H1 (cell line): Measurements from ENCODE around the gene FAM114A2. TPM values are rescaled to one million over a fixed set of nuclear protein-coding genes. Genes with fewer than 3 reads are reported as not detected.

Experiments used
- RBBP5 ChIP-seq: IDR thresholded peaks from 2 replicates; pipeline ENCODE4 v1.7.1; 2012; ENCODE audit warnings: low read depth, mild to moderate bottlenecking, inconsistent platforms, low read length, moderate library complexity, borderline replicate concordance
- polyA plus RNA-seq, 7 experiments: library from polyadenylated mRNA; depleted of rRNA in 3 of 7; stranded (reverse) in 5 of 7; unstranded in 2 of 7; fragments of >200 nt in 5 of 7; fragments of 200-250 nt in 2 of 7; gene quantifications; 1 replicate in 5 of 7; 2 replicates in 1 of 7; 4 replicates in 1 of 7; pipeline versions ENCODE4 v1.2.1 to v1.2.3, GENCODE V29; 2011 to 2013; ENCODE audit warnings: missing spikeins in 2 of 7, mixed read lengths in 2 of 7
- total RNA-seq: library from RNA; stranded (reverse); fragmentation: NEBNext Ultra II Directional; extraction: Animal tissue kit (Norgen Biotek cat#: 25700); gene quantifications from 2 replicates; pipeline ENCODE4 v1.2.1, GENCODE V29; 2021
- TF ChIP-seq, protein P1 (sequence below): IDR thresholded peaks from 2 replicates; pipeline ENCODE4 v1.6.1; 2012; ENCODE audit warnings: low read length, inconsistent platforms

FAM114A2 gene
- total and polyA plus RNA-seq, 2 of the 8 experiments (the other 6 are each of a cell fraction or from before 2014, with no cell fraction given): 3.8 to 9.2 TPM

DNA sequence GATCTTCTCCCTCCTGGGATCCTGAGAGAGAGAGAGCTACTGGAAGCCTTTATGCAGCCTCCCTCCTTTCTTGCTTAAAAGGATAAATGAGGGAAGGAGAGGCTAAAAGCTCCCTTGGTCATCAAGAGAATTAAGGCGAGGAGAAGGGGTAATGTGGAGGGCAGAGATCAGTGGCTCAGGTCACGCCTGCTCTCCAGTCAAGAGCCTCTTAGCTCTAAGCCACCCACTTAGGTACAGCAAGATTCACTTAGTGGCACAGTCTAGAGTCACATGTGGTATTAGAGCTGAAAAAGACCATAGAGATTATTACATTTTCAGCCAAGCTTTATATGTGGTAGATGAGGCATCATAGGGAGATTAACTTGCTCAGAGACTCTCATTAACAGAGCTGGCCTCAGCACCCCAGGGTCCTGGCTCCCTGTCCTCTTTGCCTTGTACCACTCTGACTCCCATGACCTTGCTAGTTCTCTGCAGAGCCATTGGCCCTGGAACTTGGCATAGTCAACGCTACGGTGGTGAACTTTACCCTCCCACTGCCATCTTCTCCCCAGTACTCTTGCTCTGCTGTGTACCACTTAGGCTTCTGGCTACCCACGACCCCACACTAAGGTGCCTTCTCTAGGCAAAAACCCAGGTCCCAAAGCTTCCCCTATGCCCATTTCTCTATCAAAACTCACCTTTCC lies 37.7 kb upstream of the FAM114A2 start (continued):
- TF ChIP-seq, protein P1, sequence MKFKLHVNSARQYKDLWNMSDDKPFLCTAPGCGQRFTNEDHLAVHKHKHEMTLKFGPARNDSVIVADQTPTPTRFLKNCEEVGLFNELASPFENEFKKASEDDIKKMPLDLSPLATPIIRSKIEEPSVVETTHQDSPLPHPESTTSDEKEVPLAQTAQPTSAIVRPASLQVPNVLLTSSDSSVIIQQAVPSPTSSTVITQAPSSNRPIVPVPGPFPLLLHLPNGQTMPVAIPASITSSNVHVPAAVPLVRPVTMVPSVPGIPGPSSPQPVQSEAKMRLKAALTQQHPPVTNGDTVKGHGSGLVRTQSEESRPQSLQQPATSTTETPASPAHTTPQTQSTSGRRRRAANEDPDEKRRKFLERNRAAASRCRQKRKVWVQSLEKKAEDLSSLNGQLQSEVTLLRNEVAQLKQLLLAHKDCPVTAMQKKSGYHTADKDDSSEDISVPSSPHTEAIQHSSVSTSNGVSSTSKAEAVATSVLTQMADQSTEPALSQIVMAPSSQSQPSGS: no peak
- TF ChIP-seq RBBP5: no peak
